ENCODE results near the gene ATG7.

DNA sequence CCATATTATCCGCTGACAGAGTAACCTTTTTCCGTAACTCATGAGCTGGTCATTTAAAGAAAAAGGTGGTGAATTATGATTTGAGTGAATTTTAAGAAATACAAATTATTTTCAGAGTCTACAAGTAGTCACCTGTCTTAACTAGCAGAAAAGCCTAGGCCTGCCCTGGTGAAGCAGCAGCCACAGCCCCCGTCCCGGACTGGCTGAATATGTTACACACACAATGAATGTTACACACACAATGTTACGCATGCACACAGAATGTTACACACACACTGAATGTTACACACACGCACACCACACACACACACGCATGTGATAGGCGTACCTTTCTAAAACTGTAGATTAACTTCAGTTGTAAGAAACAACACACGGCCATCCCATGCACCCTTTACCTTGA is 293.7 kb downstream of the ATG7 start:
- TF ChIP-seq, protein P1, sequence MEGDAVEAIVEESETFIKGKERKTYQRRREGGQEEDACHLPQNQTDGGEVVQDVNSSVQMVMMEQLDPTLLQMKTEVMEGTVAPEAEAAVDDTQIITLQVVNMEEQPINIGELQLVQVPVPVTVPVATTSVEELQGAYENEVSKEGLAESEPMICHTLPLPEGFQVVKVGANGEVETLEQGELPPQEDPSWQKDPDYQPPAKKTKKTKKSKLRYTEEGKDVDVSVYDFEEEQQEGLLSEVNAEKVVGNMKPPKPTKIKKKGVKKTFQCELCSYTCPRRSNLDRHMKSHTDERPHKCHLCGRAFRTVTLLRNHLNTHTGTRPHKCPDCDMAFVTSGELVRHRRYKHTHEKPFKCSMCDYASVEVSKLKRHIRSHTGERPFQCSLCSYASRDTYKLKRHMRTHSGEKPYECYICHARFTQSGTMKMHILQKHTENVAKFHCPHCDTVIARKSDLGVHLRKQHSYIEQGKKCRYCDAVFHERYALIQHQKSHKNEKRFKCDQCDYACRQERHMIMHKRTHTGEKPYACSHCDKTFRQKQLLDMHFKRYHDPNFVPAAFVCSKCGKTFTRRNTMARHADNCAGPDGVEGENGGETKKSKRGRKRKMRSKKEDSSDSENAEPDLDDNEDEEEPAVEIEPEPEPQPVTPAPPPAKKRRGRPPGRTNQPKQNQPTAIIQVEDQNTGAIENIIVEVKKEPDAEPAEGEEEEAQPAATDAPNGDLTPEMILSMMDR (IDR thresholded peaks at IDR 0.05; ENCODE audit: insufficient read depth, low read length): no peak
- TF ChIP-seq POLR2AphosphoS5 (IDR thresholded peaks at IDR 0.05; ENCODE audit: low read depth): no peak

Data from HL-60 (cell line).